Measurements from ENCODE around the gene TMC5.
"Not testable (repeated sequence)": the region's sequence is repeated elsewhere in the genome, so short reads cannot be mapped to it uniquely, and the experiment has no call there.

Gene TMC5

GRCh38 chr16:19406891-19407491, 10.7 kb upstream of the TMC5 start:
- H3K4me3 ChIP-seq (replicated peaks in 1 of 2; ENCODE audit: low read depth in 2 of 2, low read length in 2 of 2), result no peak overlapping the region
- no peak for TF ChIP-seq CTCF (IDR thresholded peaks at IDR 0.05; ENCODE audit: low read depth, low read length)
- DNase-seq (ENCODE audit: low read depth in 2 of 2), result no peak

- no peak for DNase-seq (ENCODE audit: low read depth in 2 of 2)
- no peak overlapping the region for H3K4me3 ChIP-seq (replicated peaks in 1 of 2; ENCODE audit: low read depth in 2 of 2, low read length in 2 of 2)
- no peak for TF ChIP-seq CTCF (IDR thresholded peaks at IDR 0.05; ENCODE audit: low read depth, low read length)
Observed at GRCh38 chr16:19410435-19411171, 7.1 kb upstream of the TMC5 start.

- no peak for TF ChIP-seq CTCF (IDR thresholded peaks at IDR 0.05; ENCODE audit: low read depth, low read length)
- DNase-seq (ENCODE audit: low read depth in 2 of 2), result no peak
- H3K4me3 ChIP-seq (replicated peaks in 1 of 2; ENCODE audit: low read depth in 2 of 2, low read length in 2 of 2), result no peak overlapping the region
Observed at GRCh38 chr16:19411298-19411697, 6.4 kb upstream of the TMC5 start.

GRCh38 chr16:19412055-19412454, 5.6 kb upstream of the TMC5 start:
- not testable (repeated sequence) for H3K4me3 ChIP-seq (replicated peaks in 1 of 2; ENCODE audit: low read depth in 2 of 2, low read length in 2 of 2); DNase-seq (ENCODE audit: low read depth in 2 of 2)

- DNase-seq (ENCODE audit: low read depth in 2 of 2), result no peak
- no peak for TF ChIP-seq CTCF (IDR thresholded peaks at IDR 0.05; ENCODE audit: low read depth, low read length)
- no peak overlapping the region for H3K4me3 ChIP-seq (replicated peaks in 1 of 2; ENCODE audit: low read depth in 2 of 2, low read length in 2 of 2)
Observed at GRCh38 chr16:19415461-19415860, 2.2 kb upstream of the TMC5 start.

GRCh38 chr16:19415918-19416317, 1.8 kb upstream of the TMC5 start:
- TF ChIP-seq CTCF (IDR thresholded peaks at IDR 0.05; ENCODE audit: low read depth, low read length), result no peak
- H3K4me3 ChIP-seq (replicated peaks in 1 of 2; ENCODE audit: low read depth in 2 of 2, low read length in 2 of 2), result no peak overlapping the region

GRCh38 chr16:19418200-19418599, 517 bp downstream of the TMC5 start:
- TF ChIP-seq CTCF (IDR thresholded peaks at IDR 0.05; ENCODE audit: low read depth, low read length), result no peak
- H3K4me3 ChIP-seq (replicated peaks in 1 of 2; ENCODE audit: low read depth in 2 of 2, low read length in 2 of 2), result no peak overlapping the region

More at GRCh38 chr16:19415918-19416317, 1.8 kb upstream of the TMC5 start:
- no peak for DNase-seq (ENCODE audit: low read depth in 2 of 2)

More at GRCh38 chr16:19418200-19418599, 517 bp downstream of the TMC5 start:
- DNase-seq (ENCODE audit: low read depth in 2 of 2), result no peak

All from cardiac fibroblast (primary cell).